Cardiac atrium fibroblast (primary cell): ENCODE data around the gene NBEAL2. TPM values are rescaled to one million over a fixed set of nuclear protein-coding genes. Genes with fewer than 3 reads are reported as not detected.

ENCODE experiments used
- total RNA-seq: library from RNA; depleted of rRNA; stranded (reverse); fragments of >200 nt; gene quantifications from 2 replicates; pipeline ENCODE4 v1.2.3, GENCODE V29; 2015

The NBEAL2 gene
- 3.6 and 4.0 TPM in 2 replicates for total RNA-seq

DNA sequence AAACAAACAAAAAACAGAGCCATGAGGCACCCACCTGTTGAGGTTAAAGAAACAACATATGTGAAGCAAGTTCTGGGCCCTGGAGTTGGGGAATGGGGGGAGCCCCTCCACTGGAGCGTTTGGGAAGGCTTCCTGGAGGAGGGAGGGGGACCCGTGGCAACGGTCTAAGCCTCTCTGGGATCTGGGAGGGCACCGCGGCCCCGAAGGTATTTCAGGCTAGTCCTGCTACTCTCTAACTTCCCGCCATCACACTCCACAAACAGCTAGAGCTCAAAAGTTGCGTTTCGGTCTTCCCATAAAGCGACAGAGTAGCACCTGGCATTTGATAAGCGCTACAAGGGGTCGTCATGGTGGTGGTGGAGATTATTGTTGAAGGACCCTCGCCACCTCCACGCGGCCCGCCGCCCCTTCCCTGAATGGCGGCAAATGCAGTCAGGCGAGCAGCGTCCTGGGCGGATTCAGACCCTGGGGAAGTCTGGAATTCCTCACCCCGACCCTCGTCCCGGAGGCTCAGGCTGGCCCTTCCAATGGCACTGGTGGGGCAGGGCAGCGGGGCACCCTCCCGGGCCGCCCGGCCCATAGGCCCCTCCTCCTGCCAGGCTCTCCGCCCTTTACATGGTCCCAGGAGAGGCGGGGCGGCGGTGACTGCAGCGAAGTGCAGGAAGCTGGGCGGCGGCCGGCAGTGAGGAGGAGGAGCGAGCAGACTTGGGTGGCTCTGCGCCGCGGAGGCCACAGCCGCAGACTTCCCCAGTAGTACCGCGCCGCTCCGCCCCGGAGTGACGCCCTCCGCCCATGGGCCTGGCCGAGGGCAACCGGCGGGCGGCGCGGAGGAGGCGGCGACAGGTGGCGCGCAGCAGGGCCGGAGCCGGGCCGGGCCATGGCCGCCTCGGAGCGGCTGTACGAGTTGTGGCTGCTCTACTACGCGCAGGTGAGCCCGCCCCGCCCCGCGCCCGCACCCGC is at the start of gene NBEAL2:
TSS of gene NBEAL2 (plus strand) at position 682 of the 960 bp plus-strand sequence. CDS start at position 878, 196 bp downstream.

GRCh38 chr3:46976326-46977190 is 2.9 kb upstream of the NBEAL2 start, which contains the start of gene CCDC12:
Gene CCDC12, minus strand, starts transcription at chr3:46976745. Its CDS starts 13 bp downstream, at chr3:46976732.

Other genes starting within 250 kb of the NBEAL2 start
- gene MYL3, start 116.2 kb upstream of the NBEAL2 start, total RNA-seq = 1.4 TPM in 1 of 2 replicates, not detected in the other
- 7.5 and 13.5 TPM in 2 replicates for gene PTH1R, start 101.9 kb upstream of the NBEAL2 start, total RNA-seq
- 11.7 and 31.1 TPM in 2 replicates for gene CCDC12, start 2.9 kb upstream of the NBEAL2 start, total RNA-seq
- gene SETD2, start 184.4 kb downstream of the NBEAL2 start, total RNA-seq = 15.3 and 15.7 TPM in 2 replicates